CD4-positive, alpha-beta T cell treated with Interleukin-21 for 1 hour (primary cell): Measurements from ENCODE around the gene SS18.
A peak's percentile ranks its signal among the peaks of the same experiment; 100 is the strongest.
"Not testable (repeated sequence)": the region's sequence is repeated elsewhere in the genome, so short reads cannot be mapped to it uniquely, and the experiment has no call there.

Experiments used
- DNase-seq: peaks from one replicate; pipeline ENCODE4 v3.0.0-alpha.2; 2020

The SS18 gene

GRCh38 chr18:26090130-26091046 is at the start of gene SS18:
SS18 (minus strand) TSS chr18:26090613; CDS start chr18:26090569, 44 bp downstream.
- DNase-seq: peak; percentile 91

GRCh38 chr18:26135548-26135947 is 45.1 kb upstream of the SS18 start:
- DNase-seq: no peak

GRCh38 chr18:26134107-26134506 is 43.7 kb upstream of the SS18 start:
- DNase-seq: peak; percentile 25

GRCh38 chr18:26133652-26134051 is 43.2 kb upstream of the SS18 start, which contains the start of gene PSMA8:
PSMA8 (plus strand) TSS chr18:26133869; CDS start chr18:26133966, 97 bp downstream.
- DNase-seq: peak; percentile 59

GRCh38 chr18:26128192-26128591 is 37.8 kb upstream of the SS18 start:
- not testable (repeated sequence) for DNase-seq

- no peak for DNase-seq
Measured at GRCh38 chr18:26127786-26128185, 37.4 kb upstream of the SS18 start.

GRCh38 chr18:26121994-26122393 is 31.6 kb upstream of the SS18 start:
- DNase-seq: not testable (repeated sequence)

- DNase-seq: no peak
Measured at GRCh38 chr18:26121476-26121875, 31.1 kb upstream of the SS18 start.

- DNase-seq: no peak
Measured at GRCh38 chr18:26119246-26119645, 28.8 kb upstream of the SS18 start.

GRCh38 chr18:26104035-26104434 is 13.6 kb upstream of the SS18 start:
- DNase-seq: no peak

- peak; percentile 39 for DNase-seq
Measured at GRCh38 chr18:26103579-26103978, 13.2 kb upstream of the SS18 start.

- no peak for DNase-seq
Measured at GRCh38 chr18:26097563-26097962, 7.2 kb upstream of the SS18 start.

GRCh38 chr18:26096852-26097251 is 6.4 kb upstream of the SS18 start:
- DNase-seq: no peak

- DNase-seq: no peak
Measured at GRCh38 chr18:26091047-26091630, 726 bp upstream of the SS18 start.

GRCh38 chr18:26089293-26090129 is 902 bp downstream of the SS18 start:
- DNase-seq: peak; percentile 24

- DNase-seq: no peak
Measured at GRCh38 chr18:26088487-26088886, 1.9 kb downstream of the SS18 start.

GRCh38 chr18:26086959-26087358 is 3.5 kb downstream of the SS18 start:
- DNase-seq: no peak

GRCh38 chr18:26085056-26085455 is 5.4 kb downstream of the SS18 start:
- DNase-seq: no peak

- no peak for DNase-seq
Measured at GRCh38 chr18:26083099-26083498, 7.3 kb downstream of the SS18 start.

- no peak for DNase-seq
Measured at GRCh38 chr18:26082475-26082874, 7.9 kb downstream of the SS18 start.

- no peak for DNase-seq
Measured at GRCh38 chr18:26074246-26074645, 16.2 kb downstream of the SS18 start.

- no peak for DNase-seq
Measured at GRCh38 chr18:26073758-26074157, 16.7 kb downstream of the SS18 start.

GRCh38 chr18:26071725-26072124 is 18.7 kb downstream of the SS18 start:
- DNase-seq: no peak
